Neuronal stem cell (in vitro differentiated cells): ENCODE measurements around the gene OSER1. TPM values are rescaled to one million over a fixed set of nuclear protein-coding genes. Genes with fewer than 3 reads are reported as not detected.

Source experiments
- DNase-seq: peaks from one replicate; pipeline ENCODE4 v3.0.0-alpha.2; 2013; ENCODE audit warnings: low spot score
- H2AFZ ChIP-seq: one replicate; pipeline ENCODE4 v1.6.1; 2013; ENCODE audit warnings: mild to moderate bottlenecking, low read length, inconsistent platforms
- H2AK5ac ChIP-seq: 2 replicates; pipeline ENCODE4 v1.6.1; 2013; ENCODE audit warnings: low read depth, mild to moderate bottlenecking, inconsistent platforms, low read length, moderate library complexity, mixed read lengths
- H2BK120ac ChIP-seq: 2 replicates; pipeline ENCODE4 v1.6.1; 2013; ENCODE audit warnings: low read depth, mild to moderate bottlenecking, inconsistent platforms, low read length, moderate library complexity, mixed read lengths
- H2BK12ac ChIP-seq: one replicate; pipeline ENCODE4 v1.6.1; 2013; ENCODE audit warnings: low read length, inconsistent platforms
- H2BK15ac ChIP-seq: 2 replicates; pipeline ENCODE4 v1.6.1; 2013; ENCODE audit warnings: mild to moderate bottlenecking, low read length, inconsistent platforms, mixed read lengths
- H2BK5ac ChIP-seq: one replicate; pipeline ENCODE4 v1.6.1; 2013; ENCODE audit warnings: inconsistent platforms, mild to moderate bottlenecking, low read length, moderate library complexity
- H3K14ac ChIP-seq: one replicate; pipeline ENCODE4 v1.6.1; 2013; ENCODE audit warnings: low read length, inconsistent platforms
- H3K18ac ChIP-seq: 2 replicates; pipeline ENCODE4 v1.6.1; 2013; ENCODE audit warnings: low read length, inconsistent platforms
- H3K23ac ChIP-seq: 2 replicates; pipeline ENCODE4 v1.6.1; 2013; ENCODE audit warnings: low read depth, mild to moderate bottlenecking, mixed read lengths, low read length, inconsistent platforms; ENCODE audit not compliant: poor library complexity
- H3K27ac ChIP-seq: replicated peaks from 3 replicates; pipeline ENCODE4 v1.5.1; 2013; ENCODE audit warnings: low read length, inconsistent platforms
- H3K27me3 ChIP-seq, 3 experiments: 2 replicates each; pipeline ENCODE4 v1.6.1; 2013; ENCODE audit warnings: low read length in 3 of 3, mild to moderate bottlenecking in 2 of 3, inconsistent platforms in 1 of 3, low read depth in 1 of 3, mixed read lengths in 1 of 3, moderate library complexity in 1 of 3; ENCODE audit not compliant: control insufficient read depth in 3 of 3, insufficient read depth in 3 of 3
- H3K36me3 ChIP-seq, 2 donors: replicated peaks in 1 of 2; 2 replicates each; pipeline ENCODE4 v1.6.1; 2013; ENCODE audit warnings: low read length in 2 of 2; ENCODE audit not compliant: control insufficient read depth in 2 of 2, insufficient read depth in 2 of 2
- H3K4ac ChIP-seq: 2 replicates; pipeline ENCODE4 v1.6.1; 2013; ENCODE audit warnings: inconsistent platforms, mild to moderate bottlenecking, low read length, moderate library complexity
- H3K4me1 ChIP-seq, 2 donors: 1 replicate in 1 of 2; 2 replicates in 1 of 2; pipeline ENCODE4 v1.6.1; 2013; ENCODE audit warnings: low read length in 2 of 2, low read depth in 1 of 2; ENCODE audit not compliant: control insufficient read depth in 2 of 2, insufficient read depth in 1 of 2
- H3K4me2 ChIP-seq: one replicate; pipeline ENCODE4 v1.6.1; 2013; ENCODE audit warnings: mild to moderate bottlenecking, low read length, inconsistent platforms; ENCODE audit not compliant: insufficient read depth, poor library complexity, severe bottlenecking
- H3K4me3 ChIP-seq, 2 donors: 2 replicates each; pipeline ENCODE4 v1.5.1; 2013; ENCODE audit warnings: low read length in 2 of 2, mild to moderate bottlenecking in 2 of 2, inconsistent platforms in 1 of 2, moderate library complexity in 1 of 2
- H3K79me1 ChIP-seq: one replicate; pipeline ENCODE4 v1.6.1; 2013; ENCODE audit warnings: low read depth, mild to moderate bottlenecking, inconsistent platforms, low read length, moderate library complexity
- H3K9ac ChIP-seq: one replicate; pipeline ENCODE4 v1.6.1; 2013; ENCODE audit warnings: mild to moderate bottlenecking, low read depth, low read length, inconsistent platforms; ENCODE audit not compliant: poor library complexity
- H3K9me3 ChIP-seq, 2 donors: replicated peaks in 1 of 2; 2 replicates each; pipeline versions ENCODE3 to v1.6.1; 2013; ENCODE audit warnings: low read length in 2 of 2, mild to moderate bottlenecking in 2 of 2, inconsistent platforms in 1 of 2, low read depth in 1 of 2, mixed read lengths in 1 of 2, moderate library complexity in 1 of 2; ENCODE audit not compliant: control insufficient read depth in 2 of 2, insufficient read depth in 1 of 2
- H4K8ac ChIP-seq: one replicate; pipeline ENCODE4 v1.6.1; 2013; ENCODE audit warnings: low read depth, mild to moderate bottlenecking, inconsistent platforms, low read length, moderate library complexity
- H4K91ac ChIP-seq: one replicate; pipeline ENCODE4 v1.6.1; 2013; ENCODE audit warnings: low read length, low read depth, mild to moderate bottlenecking, inconsistent platforms; ENCODE audit not compliant: poor library complexity
- WGBS, 2 donors: extraction: QIAGEN DNeasy Blood & Tissue Kit; methylation state at CpG; one replicate each; pipeline ENCODE4 v1.1.7; 2013; ENCODE audit warnings: missing lambda C conversion rate in 2 of 2, mixed read lengths in 1 of 2; ENCODE audit not compliant: insufficient read length in 2 of 2, insufficient replicate concordance in 1 of 2; ENCODE audit errors: extremely low coverage in 2 of 2; 5-methylcytosine and 5-hydroxymethylcytosine counted together
- polyA plus RNA-seq, 2 experiments: library from polyadenylated mRNA; stranded (reverse); fragments of 200-250 nt; gene quantifications; one replicate each; pipeline ENCODE4 v1.2.3, GENCODE V29; 2013

OSER1 gene
- 25.2 TPM for polyA plus RNA-seq (2013, experiment 1 of 2)
- polyA plus RNA-seq (2013, experiment 2 of 2), result 23.7 TPM

- Histone ChIP-seq H3K9ac (peak within 1 kb of the TSS; percentile 97), H4K91ac (peak within 1 kb of the TSS; percentile 22), H3K27me3 (no peaks in the 10 kb centered on the region), H2AFZ (peak within 1 kb of the TSS; percentile 92), H2AK5ac (peak within 1 kb of the TSS; percentile 35), H3K4me3 (peak within 1 kb of the TSS; percentile 76 to 94), H3K9me3 (no peaks in the 10 kb centered on the region), H3K18ac (peak within 1 kb of the TSS; percentile 94), H3K79me1 (peaks cover 2% of the 10 kb centered on the region), H2BK120ac (peak within 1 kb of the TSS; percentile 85), H2BK12ac (no peak within 1 kb of the TSS), H3K23ac (peak within 1 kb of the TSS; percentile 86), H3K4me1 (peaks cover 4 to 17% of the 10 kb centered on the region in 2 donors), H3K4ac (no peak within 1 kb of the TSS), H3K27ac (peak within 1 kb of the TSS; percentile 86), H3K36me3 (peaks cover 1 to 17% of the 10 kb centered on the region in 2 donors), H4K8ac (no peak within 1 kb of the TSS), H2BK15ac (peak within 1 kb of the TSS; percentile 45), H3K14ac (peak within 1 kb of the TSS; percentile 77), H3K4me2 (peak within 1 kb of the TSS; percentile 72), H2BK5ac (peak within 1 kb of the TSS; percentile 85)
- peak; percentile 97 for DNase-seq
- no CpG with 5 or more reads among the region's 79 CpGs for WGBS, 2 donors
These were observed at the start of gene OSER1 for GRCh38 chr20:44210406-44211176. Gene OSER1, minus strand, starts transcription at chr20:44210771. Its CDS starts 3,814 bp downstream, at chr20:44206957.

DNA sequence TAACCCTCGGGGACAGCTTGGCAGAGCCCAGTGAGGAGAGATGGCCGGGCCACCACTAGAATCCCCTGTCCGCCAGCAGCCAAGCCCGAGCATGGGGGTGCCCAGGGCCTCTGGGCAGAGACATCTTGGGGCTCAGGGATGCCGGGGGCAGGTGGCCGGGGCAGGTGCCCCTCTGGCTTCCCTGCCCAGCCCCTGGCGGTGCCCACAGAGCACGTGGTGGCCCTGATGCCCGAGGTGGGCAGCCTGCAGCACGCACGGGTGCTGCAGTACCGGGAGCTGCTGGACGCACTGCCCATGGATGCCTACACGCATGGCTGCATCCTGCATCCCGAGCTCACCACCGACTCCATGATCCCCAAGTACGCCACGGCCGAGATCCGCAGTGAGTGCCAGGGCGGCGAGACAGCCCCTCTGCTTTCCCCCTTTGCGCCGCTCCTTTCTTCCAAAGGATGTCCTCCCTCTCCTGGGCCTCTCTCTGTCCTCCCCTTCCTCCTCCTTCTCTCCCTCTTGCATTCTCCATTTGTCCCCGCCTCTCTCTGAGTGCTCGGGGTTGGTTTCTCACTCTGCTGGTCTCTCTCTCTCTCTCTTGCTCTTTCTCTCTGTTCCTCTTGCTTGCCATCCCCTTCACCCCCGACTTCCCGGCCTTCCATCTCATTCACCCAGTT is 47.8 kb upstream of the OSER1 start:
- Histone ChIP-seq H2AK5ac (no peak overlapping the region), H3K27ac (no peak overlapping the region), H3K4me3 (no peak overlapping the region), H3K4me1 (no peaks in the 10 kb centered on the region), H3K36me3 (peaks cover 0 to under 1% of the 10 kb centered on the region in 2 donors), H3K4ac (no peak overlapping the region), H3K27me3 (peaks cover 0 to 2% (median 0%) of the 10 kb centered on the region in 3 experiments), H3K79me1 (peaks cover 2% of the 10 kb centered on the region), H3K23ac (no peak overlapping the region), H2BK5ac (no peak overlapping the region), H4K91ac (peak overlapping the region; percentile 24), H2BK12ac (no peak overlapping the region), H2BK15ac (no peak overlapping the region), H3K9ac (peak overlapping the region; percentile 74), H2BK120ac (no peak overlapping the region), H4K8ac (no peak overlapping the region), H3K9me3 (no peaks in the 10 kb centered on the region), H3K4me2 (no peak overlapping the region), H3K18ac (no peak overlapping the region), H3K14ac (peak overlapping the region; percentile 76), H2AFZ (no peak overlapping the region)
- no CpG with 5 or more reads among the region's 28 CpGs for WGBS, 2 donors
- no peak for DNase-seq

DNA sequence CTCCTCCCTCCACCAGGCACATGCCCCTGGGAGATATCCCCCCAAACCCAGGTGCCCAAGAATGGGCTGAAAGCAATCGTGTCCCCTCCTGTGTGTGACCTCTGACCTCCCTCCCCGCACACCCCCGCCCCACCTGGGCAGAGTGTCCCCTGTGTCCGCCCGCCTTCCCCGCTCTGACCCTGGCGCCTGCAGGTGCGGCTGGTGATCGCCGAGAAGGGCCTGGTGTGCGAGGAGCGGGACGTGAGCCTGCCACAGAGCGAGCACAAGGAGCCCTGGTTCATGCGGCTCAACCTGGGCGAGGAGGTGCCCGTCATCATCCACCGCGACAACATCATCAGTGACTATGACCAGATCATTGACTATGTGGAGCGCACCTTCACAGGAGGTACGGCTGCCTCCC is 46.4 kb upstream of the OSER1 start:
- H3K23ac ChIP-seq, result peak overlapping the region; percentile 48
- H2BK12ac ChIP-seq, result no peak overlapping the region
- no peak overlapping the region for H3K18ac ChIP-seq

DNA sequence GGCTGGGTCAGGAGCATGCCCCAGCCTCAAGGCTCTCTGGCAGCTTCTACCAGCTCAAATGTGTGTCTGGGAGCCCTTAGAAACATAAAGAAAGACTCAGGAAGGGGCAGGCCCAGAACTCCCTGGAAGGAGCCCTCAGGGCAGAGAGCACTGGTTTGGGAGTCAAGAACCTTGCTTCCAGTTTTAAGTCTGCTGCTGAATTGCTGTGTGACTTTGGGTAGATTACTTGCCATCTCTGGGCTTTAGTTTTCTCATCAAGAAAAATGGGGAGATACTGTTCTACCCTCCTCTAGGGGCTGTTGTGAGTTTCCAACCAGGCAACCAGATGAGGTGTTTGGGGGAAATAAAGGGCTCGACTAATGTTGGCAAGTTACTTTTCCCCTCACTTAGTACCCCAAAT is 45.4 kb upstream of the OSER1 start:
- Histone ChIP-seq H2AFZ (no peak overlapping the region), H3K4me1 (no peaks in the 10 kb centered on the region), H3K18ac (no peak overlapping the region), H3K27me3 (peaks cover 0 to 2% (median 0%) of the 10 kb centered on the region in 3 experiments), H4K8ac (no peak overlapping the region), H2BK15ac (no peak overlapping the region), H3K4ac (no peak overlapping the region), H3K23ac (no peak overlapping the region), H3K27ac (no peak overlapping the region), H2BK12ac (no peak overlapping the region), H3K9me3 (no peaks in the 10 kb centered on the region), H3K9ac (no peak overlapping the region), H3K36me3 (peaks cover 0 to 1% of the 10 kb centered on the region in 2 donors), H3K79me1 (peaks cover 2% of the 10 kb centered on the region), H2BK5ac (peak overlapping the region; percentile 48), H2AK5ac (no peak overlapping the region), H4K91ac (no peak overlapping the region), H2BK120ac (no peak overlapping the region), H3K4me3 (no peak overlapping the region), H3K14ac (no peak overlapping the region), H3K4me2 (no peak overlapping the region)
- no CpG with 5 or more reads among the region's 1 CpG for WGBS, 2 donors
- no peak for DNase-seq

More for the DNA sequence above, 46.4 kb upstream of the OSER1 start:
- no peak overlapping the region for H3K9ac ChIP-seq
- peak overlapping the region; percentile 31 for H4K8ac ChIP-seq
- no CpG with 5 or more reads among the region's 21 CpGs for WGBS, 2 donors
- no peak overlapping the region for H2AK5ac ChIP-seq
- H3K36me3 ChIP-seq, result peaks cover 0 to 1% of the 10 kb centered on the region in 2 donors
- H2BK5ac ChIP-seq, result no peak overlapping the region
- H3K4me1 ChIP-seq, result no peaks in the 10 kb centered on the region
- H3K9me3 ChIP-seq, result no peaks in the 10 kb centered on the region
- peaks cover 2% of the 10 kb centered on the region for H3K79me1 ChIP-seq
- no peak overlapping the region for H3K4ac ChIP-seq
- no peak overlapping the region for H3K4me3 ChIP-seq
- no peak overlapping the region for H3K4me2 ChIP-seq
- H4K91ac ChIP-seq, result no peak overlapping the region
- H3K14ac ChIP-seq, result no peak overlapping the region
- peaks cover 0 to 2% (median 0%) of the 10 kb centered on the region in 3 experiments for H3K27me3 ChIP-seq
- no peak overlapping the region for H2BK120ac ChIP-seq
- no peak for DNase-seq
- H2AFZ ChIP-seq, result no peak overlapping the region
- H2BK15ac ChIP-seq, result no peak overlapping the region
- no peak overlapping the region for H3K27ac ChIP-seq
